HG02798 (cell line): ENCODE measurements around the gene MAGEF1.

Experiments used
- ATAC-seq: cut with Tn5 transposase; IDR thresholded peaks from one replicate; pipeline ENCODE4 v1.9.1; 2021; ENCODE audit warnings: mild to moderate bottlenecking; ENCODE audit not compliant: unreplicated experiment, poor library complexity

Gene MAGEF1

GRCh38 chr3:184693011-184693975, 18.6 kb downstream of the MAGEF1 start:
- ATAC-seq, result no peak

- no peak for ATAC-seq
Measured at GRCh38 chr3:184691397-184692231, 20.2 kb downstream of the MAGEF1 start.

GRCh38 chr3:184690192-184690883, 21.5 kb downstream of the MAGEF1 start:
- ATAC-seq, result no peak

DNA sequence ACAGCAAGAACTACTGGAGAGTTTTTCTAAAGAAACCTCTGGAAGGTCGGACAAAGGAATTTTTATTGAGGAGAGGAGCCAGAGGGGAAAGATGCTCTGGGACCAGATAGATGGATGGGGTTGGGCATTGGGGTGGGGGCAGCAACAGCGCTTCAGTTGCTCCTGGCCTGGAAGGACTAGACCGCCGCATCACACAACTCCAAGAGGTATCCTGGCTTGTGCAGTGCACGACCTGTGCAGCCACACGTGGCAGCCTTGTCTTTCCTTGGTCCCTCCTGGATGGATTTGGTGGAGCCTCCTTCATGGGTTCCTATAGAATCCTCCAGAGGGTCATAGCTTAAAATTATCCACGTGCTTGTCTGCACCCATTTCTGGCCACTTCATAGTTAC, 23.0 kb downstream of the MAGEF1 start:
- ATAC-seq, result no peak

DNA sequence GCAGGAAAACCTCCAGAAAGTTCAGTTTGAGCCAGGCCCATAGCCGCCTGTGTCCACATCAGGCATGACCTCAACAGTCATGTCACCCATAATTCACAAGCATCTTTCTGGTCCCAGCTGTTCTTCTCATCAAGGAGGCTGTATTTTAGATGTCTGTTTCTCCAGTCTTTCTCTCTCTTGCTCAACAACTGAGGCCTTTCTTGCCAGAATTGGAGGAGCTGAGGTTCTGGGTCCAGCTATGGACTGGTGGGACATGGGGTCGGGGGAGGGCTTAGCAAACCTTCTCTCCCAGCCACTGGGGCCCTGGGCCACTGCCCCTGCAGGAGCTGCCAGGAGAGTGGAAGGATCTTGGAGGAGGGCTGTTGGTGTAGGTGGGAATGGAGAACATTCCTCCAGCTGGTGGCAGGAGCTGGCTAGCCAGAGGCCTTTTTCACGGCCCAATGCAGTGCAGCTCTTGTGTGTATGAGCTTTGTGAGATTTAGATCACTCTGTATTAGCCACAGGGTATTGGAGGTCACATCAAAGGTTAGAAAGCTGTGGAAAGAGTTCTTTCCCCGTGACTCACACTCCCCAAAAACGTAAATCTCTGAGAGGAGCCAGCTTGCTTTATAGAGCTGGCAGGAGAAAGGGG, 23.5 kb downstream of the MAGEF1 start:
- ATAC-seq, result no peak

DNA sequence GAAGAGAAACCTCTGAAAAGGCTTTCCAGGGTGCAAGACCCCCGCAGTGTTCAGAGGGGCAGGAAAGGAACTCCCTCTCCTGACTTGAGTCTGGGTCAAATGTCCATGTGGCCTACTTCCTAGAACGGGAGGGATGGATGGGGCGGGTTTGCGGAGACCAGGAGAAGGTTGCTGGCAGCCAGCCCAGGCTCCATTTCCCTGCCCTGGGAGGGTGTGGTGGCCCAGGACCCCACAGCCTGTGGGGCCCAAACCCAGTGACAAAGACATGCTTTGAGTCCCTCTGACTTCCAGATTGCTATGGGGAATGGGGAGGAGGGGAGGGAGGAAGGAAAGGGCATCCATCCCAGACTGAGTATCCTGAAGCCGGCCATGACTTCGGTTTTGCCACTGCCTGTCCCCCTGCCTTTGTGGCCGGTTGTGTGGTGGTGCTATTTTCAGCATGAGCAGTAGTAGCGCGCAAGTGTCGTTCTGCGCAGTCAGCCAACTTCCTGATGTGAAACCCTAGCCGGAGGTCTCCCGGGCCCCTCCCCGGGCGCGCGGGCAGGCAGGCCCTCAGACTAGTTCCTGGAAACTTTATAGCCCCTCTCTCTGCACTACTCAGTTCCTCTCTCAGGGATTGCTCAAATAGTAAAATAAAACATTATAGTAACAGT, 24.4 kb downstream of the MAGEF1 start:
- no peak for ATAC-seq

- ATAC-seq, result no peak
Measured at GRCh38 chr3:184685646-184686045, 26.2 kb downstream of the MAGEF1 start.

DNA sequence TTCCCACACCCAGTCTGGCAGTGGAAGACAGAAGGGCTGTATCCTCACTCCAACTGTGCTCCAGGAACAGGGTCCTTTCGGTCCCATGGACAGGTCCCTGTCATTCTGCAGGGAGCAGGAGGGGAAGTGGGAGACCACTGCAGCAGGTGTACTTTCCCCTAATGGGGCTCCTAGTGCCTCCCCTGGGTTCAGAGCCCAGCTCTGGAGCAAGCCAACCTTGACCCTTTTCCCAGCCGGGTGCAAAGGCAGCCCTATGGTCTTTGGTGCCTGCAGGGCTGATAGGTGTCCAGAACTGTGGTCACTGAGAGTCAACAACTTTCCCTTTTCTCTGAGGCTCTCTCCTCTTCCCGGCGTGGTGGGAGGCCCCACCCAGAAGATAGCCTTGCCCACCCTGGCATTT, 26.8 kb downstream of the MAGEF1 start:
- ATAC-seq, result no peak

DNA sequence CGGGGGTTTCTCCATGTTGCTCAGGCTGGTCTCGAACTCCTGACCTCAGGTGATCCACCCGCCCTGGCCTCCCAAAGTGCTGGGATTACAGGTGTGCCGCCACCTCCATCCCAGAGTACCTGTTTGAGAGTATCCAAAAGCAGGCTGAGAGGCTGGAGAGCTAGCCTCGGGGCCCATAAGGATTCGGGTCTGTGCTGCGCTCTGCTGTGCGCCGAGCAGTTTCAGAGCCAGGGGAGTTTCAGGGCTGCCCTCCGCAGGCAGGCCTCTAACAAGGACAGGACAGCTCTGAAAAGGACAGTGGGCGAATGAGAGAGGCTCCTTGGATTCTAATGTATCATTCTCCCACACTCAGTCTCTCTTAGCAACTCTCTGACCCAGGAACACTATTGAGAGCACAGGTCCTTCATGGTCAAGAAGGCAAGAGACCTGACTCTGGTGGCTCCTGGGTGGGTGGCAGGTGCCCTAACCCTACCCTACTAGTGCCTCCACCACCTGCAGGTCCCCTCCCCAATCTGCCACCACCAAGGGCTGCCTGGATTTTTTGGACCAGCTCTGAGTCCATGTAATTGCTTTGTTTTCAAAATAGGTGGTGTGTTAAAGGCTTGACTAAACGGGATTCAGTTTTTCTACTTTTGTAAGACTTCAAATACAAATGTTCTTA, 27.8 kb downstream of the MAGEF1 start:
- ATAC-seq, result no peak

DNA sequence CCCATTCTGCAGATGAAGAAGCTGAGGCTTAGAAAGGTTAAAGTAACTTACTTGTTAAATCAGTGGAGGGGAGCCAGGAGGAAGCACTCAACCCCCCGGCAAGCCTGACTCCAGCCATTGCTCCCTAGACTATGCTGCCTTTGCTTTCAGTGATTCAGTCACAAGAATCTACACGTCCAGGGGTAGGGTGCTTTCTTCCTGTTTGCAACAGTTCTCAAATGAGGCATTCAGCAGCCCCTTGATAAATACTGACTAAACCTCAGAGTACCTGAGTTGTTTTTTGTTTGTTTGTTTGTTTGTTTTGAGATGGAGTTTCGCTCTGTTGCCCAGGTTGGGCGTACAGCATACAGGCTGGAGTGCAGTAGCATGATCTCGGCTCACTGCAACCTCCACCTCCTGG, 28.6 kb downstream of the MAGEF1 start:
- no peak for ATAC-seq

GRCh38 chr3:184682671-184683070, 29.2 kb downstream of the MAGEF1 start:
- no peak for ATAC-seq

DNA sequence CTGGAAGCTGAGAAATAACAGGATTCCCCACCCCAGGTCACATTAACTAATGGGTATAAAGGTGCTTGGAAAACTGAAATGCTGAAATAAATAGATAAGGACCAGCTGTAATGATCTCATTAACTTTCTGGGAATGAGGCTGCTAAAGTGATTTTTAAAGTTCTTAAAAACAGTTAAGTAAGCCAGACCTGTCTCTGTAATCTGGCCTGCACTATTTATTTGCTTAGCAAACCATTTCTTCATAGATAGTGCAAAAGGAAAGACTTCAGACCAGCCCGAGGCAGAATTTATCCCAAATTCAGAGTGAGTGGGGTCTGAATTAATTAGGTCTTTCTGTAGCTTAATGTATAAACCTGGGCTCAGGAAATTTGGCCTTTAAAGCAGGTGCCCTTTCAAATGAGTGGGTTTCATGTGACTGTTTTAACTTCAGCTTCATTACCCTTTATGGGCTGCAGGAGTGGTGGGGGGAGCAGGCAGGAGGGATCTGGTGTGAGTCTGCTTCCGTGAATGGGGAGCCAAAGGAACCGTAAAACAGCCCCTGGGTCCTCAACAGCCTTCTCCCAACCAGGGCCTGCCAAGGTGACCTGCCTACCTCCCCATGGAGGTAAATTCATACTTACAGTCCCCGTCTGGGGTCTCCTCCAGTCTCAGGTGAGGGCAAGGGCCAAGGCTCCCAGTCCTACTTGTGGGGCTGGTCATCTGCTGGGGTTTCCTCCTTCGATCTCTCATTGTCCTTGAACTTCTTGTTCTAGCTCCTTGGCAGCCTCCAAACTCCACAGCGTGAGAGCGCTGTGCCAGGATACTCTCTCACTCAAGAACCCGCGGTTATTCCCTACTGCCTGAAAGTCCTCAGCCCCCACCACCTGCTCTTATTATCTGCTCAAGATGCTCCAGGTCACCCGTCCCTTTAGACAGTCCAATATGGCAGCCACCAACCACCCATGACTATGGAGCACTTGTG, 31.2 kb downstream of the MAGEF1 start:
- no peak for ATAC-seq

GRCh38 chr3:184679056-184679816, 32.6 kb downstream of the MAGEF1 start:
- ATAC-seq, result no peak

DNA sequence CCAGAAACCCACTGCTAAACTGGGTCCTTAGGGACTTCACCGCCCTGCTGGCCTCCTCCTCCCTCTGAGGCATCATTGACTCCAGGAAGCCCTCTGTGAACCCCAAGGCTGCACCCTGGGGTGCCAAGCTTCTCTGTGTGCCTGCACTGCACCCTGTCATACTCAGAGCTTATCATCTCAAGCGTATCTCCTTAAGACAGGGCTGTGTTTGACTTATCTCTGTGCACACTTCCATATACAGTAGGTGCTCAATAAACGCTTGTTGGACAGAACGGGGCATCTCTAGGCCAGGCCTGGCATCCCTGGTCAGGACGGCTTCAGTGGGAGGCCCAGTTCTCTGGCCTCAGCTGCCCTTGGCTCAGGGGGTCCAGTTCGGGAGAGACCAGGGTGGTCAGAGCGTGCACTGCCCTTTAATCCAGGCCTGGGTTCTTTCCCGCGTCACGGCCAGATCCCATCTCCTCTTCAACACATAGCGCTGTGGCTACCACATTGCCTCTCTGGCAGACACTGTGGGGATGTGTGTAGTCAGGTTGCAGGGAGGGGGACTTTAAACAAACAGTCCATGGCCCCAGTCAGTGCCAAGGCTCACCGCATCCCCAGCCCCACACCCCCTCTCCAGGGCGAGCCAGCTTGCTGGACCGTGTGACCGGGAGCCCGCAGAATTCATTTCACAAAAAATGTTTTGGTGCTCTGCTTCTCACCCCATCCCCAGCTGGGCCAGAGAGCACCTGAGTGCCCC, 33.4 kb downstream of the MAGEF1 start:
- ATAC-seq, result no peak

DNA sequence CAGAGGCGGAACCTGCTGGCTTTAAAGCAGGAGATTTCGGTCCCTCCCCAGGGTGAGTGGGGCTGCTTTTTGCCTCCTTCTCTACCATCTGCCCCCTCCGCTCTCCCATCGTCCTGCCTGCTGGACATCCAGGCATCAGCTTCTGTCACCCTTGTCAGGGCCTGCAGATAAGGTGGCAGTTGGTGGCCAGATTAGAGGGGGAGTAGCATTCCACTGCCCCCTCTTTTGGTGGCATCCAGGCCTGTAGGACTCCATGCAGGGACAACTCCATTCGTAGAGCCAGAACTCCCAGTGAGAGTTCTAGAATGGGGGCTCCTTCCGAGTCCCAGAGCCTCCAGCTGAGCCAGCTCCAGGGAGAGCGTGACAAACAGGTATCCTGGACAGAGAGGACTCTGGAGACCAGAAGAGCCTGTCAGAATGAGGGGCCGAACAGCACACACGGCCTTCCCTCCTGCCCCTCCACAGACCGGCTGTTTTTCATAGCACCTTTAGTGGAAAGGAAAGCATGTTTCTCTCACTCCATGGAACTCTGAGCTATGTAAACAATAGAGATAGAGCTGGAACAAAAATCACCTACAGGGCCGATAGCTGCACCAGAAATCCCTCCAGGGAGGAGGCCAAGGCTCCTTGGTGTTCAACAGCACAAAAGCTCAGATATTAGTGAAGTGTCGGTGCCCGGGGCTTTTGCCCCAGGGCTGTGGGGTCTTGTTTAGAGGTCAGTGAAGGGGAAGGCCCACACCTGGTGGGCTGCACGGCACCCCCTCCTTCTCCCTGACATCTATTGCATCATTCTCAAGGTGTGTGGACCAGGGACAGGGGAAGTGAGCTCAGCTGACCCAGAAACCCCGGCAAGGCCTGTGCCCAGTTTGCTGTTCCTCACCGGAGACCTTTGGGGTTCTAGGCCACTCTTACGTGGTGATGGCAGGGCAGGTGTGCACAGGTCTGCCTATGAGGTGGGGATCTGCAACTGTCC, 34.2 kb downstream of the MAGEF1 start:
- ATAC-seq, result no peak

DNA sequence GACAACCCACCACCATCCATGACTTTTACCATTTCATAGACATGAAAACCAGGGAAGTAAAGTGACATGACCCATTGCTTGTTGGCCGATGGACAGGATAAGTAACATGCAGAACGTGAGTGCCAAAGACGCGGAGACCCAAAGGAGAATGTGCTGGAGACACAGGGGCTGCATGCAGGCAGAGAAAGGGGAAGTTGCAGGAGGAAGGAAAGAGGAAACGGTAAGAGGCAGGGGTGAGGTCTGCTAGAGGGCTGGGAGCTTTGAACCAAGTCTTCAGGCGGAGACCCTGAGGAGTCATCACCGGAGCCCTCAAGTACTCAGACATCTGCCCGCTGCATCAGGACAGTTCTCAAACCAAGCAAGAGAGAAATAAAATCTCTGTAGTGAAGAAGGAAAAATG, 34.9 kb downstream of the MAGEF1 start:
- ATAC-seq, result no peak
